Right kidney (tissue), 1 donor: ENCODE data around the gene CTIF.

Source experiments
- DNase-seq: peaks from one replicate; pipeline ENCODE4 v3.0.0-alpha.2; 2016

CTIF gene

GRCh38 chr18:48575301-48575657 is 36.4 kb downstream of the CTIF start:
- no peak for DNase-seq

GRCh38 chr18:48575658-48576456 is 37.0 kb downstream of the CTIF start:
- DNase-seq, result no peak

- no peak for DNase-seq
Measured at GRCh38 chr18:48576457-48576771, 37.6 kb downstream of the CTIF start.

DNA sequence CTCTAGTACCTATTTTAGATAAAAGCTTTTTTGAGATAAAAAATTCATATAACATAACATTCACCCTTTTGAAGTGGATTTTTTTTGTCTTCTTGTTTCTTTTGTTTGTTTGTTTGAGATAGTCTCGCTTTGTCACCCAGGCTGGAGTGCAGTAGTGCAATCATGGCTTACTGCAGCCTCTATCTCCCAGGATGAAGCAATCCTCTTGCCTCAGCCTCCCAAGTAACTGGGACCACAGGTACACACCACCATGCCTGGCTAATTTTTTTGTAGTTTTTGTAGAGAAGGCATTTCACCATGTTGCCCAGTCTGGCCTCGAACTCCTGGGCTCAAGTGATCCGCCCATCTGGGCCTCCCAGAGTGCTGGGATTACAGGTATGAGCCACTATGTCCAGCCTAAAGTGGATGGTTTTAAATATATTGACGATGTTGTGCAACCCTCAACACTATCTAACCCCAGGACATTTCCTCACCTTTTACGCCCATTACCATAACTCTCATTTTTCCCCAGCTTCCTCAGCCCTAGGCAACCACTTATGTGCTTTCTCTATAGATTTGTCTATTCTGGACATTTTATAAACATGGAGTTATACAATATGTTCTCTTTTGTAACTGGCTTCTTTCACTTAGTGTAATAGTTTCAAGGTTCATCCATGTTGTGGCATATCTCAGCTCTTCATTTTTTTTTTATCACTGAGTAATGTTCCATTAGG is 38.8 kb downstream of the CTIF start:
- no peak for DNase-seq

GRCh38 chr18:48578289-48578688 is 39.5 kb downstream of the CTIF start:
- DNase-seq, result no peak

GRCh38 chr18:48580066-48580465 is 41.2 kb downstream of the CTIF start:
- no peak for DNase-seq

- DNase-seq, result no peak
Measured at GRCh38 chr18:48580782-48581181, 42.0 kb downstream of the CTIF start.

DNA sequence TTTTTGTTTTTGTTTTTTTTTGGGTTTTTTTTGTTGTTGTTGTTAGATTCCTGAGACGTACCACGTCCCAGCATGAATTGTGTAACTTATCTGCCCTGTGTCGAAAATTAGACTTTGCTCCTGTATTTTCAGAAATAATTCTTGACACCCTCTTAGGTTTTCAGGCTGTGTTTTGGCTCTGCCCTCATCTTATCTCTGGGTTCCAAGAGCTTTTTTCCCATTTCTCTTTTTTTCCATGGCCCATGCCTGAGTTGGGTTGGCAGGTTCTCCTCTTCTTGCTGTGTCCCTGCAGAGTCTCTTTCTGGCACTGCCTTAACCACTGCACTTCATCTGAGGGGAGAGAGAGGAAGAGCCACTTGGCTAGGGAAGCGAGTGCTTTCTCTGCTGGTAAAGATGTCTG is 42.4 kb downstream of the CTIF start:
- DNase-seq, result no peak

DNA sequence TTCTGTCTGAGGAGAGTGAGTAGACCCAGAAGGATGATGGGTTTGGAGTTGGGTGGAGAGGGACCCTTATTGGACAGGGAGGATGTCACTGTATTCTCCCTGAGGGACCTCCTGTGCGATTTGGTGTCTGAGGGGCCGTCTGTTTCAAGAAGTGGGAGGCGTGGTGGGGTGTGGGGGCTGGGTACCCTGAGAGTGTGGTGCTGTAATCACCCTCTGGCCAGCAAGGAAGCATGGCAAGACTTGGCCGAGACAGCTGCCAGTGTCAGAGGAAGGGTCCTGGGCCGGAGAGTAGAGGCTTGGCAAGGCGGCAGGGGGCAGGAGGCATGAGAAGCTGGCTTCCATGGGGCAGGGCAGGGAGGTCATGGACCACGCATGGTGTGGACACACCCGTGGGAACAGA is 43.1 kb downstream of the CTIF start:
- DNase-seq, result no peak

- no peak for DNase-seq
Measured at GRCh38 chr18:48582946-48583345, 44.1 kb downstream of the CTIF start.

GRCh38 chr18:48583573-48583972 is 44.7 kb downstream of the CTIF start:
- no peak for DNase-seq

DNA sequence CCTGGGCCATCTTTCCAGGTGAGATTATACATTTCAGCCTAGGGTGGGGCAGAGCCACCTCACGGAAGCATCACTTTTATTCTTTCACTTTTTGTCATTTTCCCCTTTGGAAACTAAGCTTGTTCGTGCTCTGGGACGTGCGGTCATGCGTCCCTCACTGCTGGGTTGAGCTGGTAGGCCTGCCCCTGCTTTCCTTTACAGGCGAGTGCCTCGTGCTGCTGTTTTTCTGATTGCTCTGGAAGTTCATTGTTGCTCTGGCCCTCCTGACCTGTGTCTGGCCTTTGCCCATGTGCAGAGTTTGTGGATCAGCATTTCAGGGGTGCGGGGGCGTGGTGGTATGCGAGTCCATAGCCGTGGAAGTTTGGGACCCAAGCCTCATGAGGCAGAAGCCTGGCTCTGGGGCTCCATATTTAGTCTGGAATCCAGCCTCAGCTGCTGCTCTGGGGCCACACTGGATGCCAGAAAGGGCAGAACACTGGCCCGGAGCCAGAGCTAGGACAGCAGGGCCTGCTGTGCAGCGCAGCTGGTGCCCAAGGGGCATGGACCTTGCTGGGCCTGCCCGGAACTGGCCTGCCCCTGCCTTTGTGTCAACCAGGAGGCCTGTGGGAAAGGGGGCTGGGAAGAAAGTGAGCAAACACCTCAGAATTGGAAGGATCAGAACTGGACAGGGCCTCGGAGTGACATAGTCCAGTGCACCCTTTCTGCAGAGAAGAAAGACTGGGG is 51.1 kb downstream of the CTIF start:
- no peak for DNase-seq

GRCh38 chr18:48590678-48591077 is 51.8 kb downstream of the CTIF start:
- DNase-seq, result no peak

- no peak for DNase-seq
Measured at GRCh38 chr18:48592540-48593171, 53.8 kb downstream of the CTIF start.

GRCh38 chr18:48594471-48595094 is 55.8 kb downstream of the CTIF start:
- DNase-seq, result no peak

DNA sequence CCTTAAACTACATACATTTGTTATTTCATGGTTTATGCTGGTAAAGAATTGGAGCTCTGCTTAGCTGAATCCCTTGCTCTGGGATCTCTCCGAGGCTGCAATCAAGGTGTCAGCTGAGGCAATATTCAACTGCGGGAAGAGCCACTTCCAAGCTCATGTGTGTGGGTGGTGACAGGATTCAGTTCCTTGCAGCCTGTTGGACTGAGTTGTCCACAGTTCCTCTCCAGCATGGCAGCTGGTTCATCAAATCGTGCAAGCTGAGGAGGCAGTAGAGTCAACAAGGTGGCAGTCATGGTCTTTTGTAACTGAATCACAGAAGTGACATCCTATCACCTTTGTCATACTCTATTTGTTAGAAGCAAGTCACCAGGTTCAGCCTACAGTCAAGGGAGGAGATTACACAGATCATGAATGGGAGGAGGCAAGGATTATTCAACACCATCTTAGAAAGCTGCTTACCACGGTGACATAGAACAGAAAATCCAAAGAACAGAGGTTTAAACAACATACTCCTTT is 56.9 kb downstream of the CTIF start:
- no peak for DNase-seq

GRCh38 chr18:48597110-48597509 is 58.3 kb downstream of the CTIF start:
- no peak for DNase-seq

DNA sequence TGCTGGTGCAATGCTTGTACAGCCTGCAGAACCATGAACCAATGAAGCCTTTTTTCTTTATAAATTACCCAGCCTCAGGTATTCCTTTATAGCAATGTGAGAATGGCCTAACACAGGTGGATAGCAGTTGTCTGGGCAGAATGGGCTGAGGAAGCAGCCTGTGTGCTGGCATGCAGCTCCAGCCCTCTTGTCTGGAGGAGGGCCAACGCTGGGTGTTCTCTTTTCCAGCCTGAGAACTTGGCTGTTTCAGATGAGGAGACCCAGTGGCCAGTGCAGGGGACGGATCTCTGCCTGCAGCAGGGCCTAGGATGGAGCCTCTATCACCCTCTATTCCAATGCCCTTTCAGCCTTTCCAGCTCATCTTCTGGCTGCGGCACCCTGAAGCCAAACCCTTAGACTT is 58.8 kb downstream of the CTIF start:
- DNase-seq, result no peak

- no peak for DNase-seq
Measured at GRCh38 chr18:48599391-48599790, 60.6 kb downstream of the CTIF start.

DNA sequence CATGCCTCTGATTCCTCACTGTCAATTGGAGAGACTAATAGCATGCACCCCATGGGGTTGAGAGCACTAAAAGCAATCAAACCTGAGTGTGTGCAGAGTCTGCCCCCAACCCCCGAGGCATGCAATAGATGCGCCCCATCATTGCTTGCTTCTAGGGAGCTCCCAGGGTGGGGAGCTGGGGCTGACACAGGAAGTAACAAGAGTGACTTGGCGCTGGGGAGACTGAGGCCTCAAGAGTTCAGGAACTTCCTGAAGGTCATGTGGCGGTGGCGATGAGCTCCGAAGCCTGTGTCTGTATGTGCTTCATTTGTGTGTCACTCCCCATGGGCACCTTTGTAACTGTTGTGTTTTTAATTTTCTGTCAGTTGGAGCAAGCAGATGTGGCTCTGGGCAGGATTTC is 61.2 kb downstream of the CTIF start:
- no peak for DNase-seq

- no peak for DNase-seq
Measured at GRCh38 chr18:48600456-48601090, 61.7 kb downstream of the CTIF start.

- DNase-seq, result no peak
Measured at GRCh38 chr18:48601343-48601742, 62.5 kb downstream of the CTIF start.
